WI38 (cell line): ENCODE data around the gene SEPTIN1.

Experiments
- H3K4me3 ChIP-seq: 2 replicates; pipeline ENCODE4 v1.5.1; 2011; ENCODE audit warnings: low read depth, mild to moderate bottlenecking, control low read depth, low read length
- TF ChIP-seq, protein P1 (sequence below): IDR thresholded peaks from 2 replicates; pipeline ENCODE4 v1.5.1; 2012; ENCODE audit warnings: low read depth, mild to moderate bottlenecking, control low read depth, low read length

The SEPTIN1 gene

GRCh38 chr16:30409125-30410060, 27.0 kb upstream of the SEPTIN1 start:
- no peak overlapping the region for H3K4me3 ChIP-seq
- TF ChIP-seq, protein P1, sequence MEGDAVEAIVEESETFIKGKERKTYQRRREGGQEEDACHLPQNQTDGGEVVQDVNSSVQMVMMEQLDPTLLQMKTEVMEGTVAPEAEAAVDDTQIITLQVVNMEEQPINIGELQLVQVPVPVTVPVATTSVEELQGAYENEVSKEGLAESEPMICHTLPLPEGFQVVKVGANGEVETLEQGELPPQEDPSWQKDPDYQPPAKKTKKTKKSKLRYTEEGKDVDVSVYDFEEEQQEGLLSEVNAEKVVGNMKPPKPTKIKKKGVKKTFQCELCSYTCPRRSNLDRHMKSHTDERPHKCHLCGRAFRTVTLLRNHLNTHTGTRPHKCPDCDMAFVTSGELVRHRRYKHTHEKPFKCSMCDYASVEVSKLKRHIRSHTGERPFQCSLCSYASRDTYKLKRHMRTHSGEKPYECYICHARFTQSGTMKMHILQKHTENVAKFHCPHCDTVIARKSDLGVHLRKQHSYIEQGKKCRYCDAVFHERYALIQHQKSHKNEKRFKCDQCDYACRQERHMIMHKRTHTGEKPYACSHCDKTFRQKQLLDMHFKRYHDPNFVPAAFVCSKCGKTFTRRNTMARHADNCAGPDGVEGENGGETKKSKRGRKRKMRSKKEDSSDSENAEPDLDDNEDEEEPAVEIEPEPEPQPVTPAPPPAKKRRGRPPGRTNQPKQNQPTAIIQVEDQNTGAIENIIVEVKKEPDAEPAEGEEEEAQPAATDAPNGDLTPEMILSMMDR = peak; percentile 92

DNA sequence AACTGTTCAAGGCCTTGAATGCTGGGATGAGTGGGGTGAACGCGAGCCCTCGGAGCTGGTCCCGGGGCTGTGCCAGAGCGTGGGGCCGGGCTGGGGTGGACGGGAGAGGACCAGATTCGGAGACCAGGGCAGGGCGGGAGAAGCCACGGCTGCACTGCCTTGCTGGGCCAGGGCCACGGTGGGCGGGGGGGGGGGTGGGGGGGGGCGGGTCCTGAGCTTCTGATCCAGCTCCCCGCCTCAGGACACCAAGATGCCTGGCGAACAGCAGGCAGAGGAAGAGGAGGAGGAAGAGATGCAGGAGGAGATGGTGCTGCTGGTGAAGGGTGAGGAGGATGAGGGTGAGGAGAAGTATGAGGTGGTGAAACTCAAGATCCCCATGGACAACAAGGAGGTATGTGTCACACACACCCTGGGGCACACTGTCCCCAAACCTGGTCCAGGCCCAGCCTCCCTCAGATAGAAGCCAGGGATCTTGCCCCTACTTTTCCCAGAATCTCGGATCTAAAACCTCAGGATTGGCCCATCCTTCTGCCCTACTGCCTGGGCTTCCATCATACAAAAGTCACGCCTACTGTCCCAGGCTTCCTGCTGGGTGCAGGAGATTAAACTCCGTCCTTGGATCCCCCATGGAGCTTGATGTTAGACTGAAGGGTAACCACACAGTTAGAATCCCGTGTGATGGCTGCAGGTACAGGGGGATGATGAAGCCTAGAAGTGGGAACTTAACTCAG, 25.6 kb upstream of the SEPTIN1 start:
- H3K4me3 ChIP-seq = peak overlapping the region; percentile 79
- TF ChIP-seq, protein P1 = no peak

DNA sequence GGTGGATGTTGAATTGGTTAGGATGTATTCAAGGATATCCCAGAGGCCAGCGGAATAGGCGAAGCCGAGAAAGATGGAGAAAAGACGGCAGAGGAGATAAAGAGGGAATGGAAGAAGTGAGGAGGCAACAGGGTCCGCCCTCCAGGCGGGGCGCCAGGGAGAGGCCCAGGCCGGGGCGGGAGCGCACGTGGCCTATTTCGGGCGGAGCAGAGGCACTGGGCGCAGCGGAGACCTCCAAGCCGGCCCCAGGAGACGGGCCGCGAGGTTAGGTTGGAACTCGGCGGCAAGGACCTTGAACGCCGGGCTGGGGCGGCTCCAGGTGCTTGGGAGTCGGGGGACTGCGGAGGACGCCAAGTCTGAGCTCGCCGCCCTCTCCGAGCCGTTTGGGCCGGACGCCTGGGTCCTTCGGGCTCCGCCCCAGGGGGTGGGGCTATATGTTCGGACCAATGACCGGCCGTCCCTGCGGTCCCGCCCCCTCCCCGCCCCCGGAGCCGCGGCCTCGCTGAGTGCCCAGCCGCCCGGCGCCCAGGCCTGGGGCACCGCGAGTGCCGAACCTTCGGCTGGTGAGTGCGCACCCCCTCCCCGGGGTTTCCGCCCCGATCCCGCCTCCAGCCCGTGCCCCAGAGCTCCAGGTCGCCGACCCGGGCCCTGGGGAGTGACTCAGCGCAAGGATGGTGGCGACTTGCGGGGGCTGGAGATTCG, 24.9 kb upstream of the SEPTIN1 start, which contains the start of gene ZNF771:
ZNF771 (plus strand) TSS at position 505 of the 702 bp plus-strand sequence. CDS start 448 bp downstream, outside the sequence.
- TF ChIP-seq, protein P1 = no peak
- H3K4me3 ChIP-seq = peak within 1 kb of the TSS; percentile 79

- TF ChIP-seq, protein P1 = no peak
- H3K4me3 ChIP-seq = peak overlapping the region; percentile 79
These were observed 24.4 kb upstream of the SEPTIN1 start for GRCh38 chr16:30406795-30407101.

GRCh38 chr16:30401768-30402425, 19.5 kb upstream of the SEPTIN1 start:
- no peak overlapping the region for H3K4me3 ChIP-seq
- TF ChIP-seq, protein P1 = no peak

DNA sequence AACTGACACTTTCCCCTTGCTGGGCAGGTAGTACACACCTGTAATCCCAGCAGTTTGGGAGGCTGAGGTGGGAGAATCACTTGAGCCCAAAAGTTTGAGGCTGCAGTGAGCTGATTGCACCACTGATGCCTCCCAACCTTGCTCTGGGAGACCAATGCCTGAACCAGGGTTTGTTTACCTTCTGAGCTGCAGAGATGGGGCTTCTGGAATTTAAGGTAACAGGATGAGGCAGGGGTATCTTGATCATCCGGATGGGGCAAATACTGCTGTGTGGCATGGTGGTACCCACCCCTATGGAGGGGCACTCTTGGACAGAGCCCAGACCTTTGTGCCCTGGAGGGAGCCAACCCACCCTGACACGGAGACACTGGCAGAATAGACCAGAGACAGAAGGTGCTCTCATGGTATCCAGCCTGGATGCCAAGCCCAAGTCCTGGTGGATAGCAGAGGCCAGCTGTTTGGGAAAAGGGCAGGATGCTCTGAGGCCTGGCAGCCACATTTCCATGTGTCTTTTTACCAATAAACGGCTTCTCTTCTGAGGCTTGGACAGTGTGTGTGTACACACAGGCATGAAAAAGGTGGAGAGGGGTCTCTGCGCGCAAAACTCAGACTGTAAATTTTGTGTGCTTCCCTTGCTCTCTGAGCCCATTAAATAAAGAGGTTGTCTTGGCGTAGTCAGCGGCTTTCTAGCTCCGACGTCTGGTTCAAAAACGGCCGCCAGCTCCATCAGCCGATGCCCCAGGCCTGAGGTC, 17.2 kb upstream of the SEPTIN1 start:
- TF ChIP-seq, protein P1 = no peak
- H3K4me3 ChIP-seq = peak overlapping the region; percentile 67
